Stimulated activated CD8-positive, alpha-beta memory T cell treated with anti-CD3 and anti-CD28 coated beads, Interleukin-4, amount 100 ng/mL, for 1 hour (primary cell): ENCODE measurements around the gene PITRM1.
"Not testable (repeated sequence)": the region's sequence is repeated elsewhere in the genome, so short reads cannot be mapped to it uniquely, and the experiment has no call there.

Source experiments
- DNase-seq, 2 donors: peaks; one replicate each; pipeline ENCODE4 v3.0.0-alpha.2; 2020; ENCODE audit warnings: low read depth in 2 of 2, low spot score in 1 of 2

The PITRM1 gene

GRCh38 chr10:3123571-3124411, 48.8 kb downstream of the PITRM1 start:
- no peak for DNase-seq

GRCh38 chr10:3122486-3123205, 49.9 kb downstream of the PITRM1 start:
- no peak for DNase-seq

GRCh38 chr10:3122034-3122433, 50.5 kb downstream of the PITRM1 start:
- DNase-seq = no peak

GRCh38 chr10:3119796-3120459, 52.7 kb downstream of the PITRM1 start:
- no peak for DNase-seq

GRCh38 chr10:3118641-3119091, 53.9 kb downstream of the PITRM1 start:
- DNase-seq = no peak

GRCh38 chr10:3117486-3117885, 55.1 kb downstream of the PITRM1 start:
- DNase-seq = no peak

GRCh38 chr10:3116508-3117100, 56.0 kb downstream of the PITRM1 start:
- DNase-seq = no peak

GRCh38 chr10:3115685-3116084, 56.9 kb downstream of the PITRM1 start:
- DNase-seq = no peak

- no peak for DNase-seq
Observed at GRCh38 chr10:3113343-3113720, 59.2 kb downstream of the PITRM1 start.

GRCh38 chr10:3111621-3112163, 60.9 kb downstream of the PITRM1 start:
- DNase-seq = no peak

- no peak for DNase-seq
Observed at GRCh38 chr10:3110782-3111620, 61.6 kb downstream of the PITRM1 start.

- DNase-seq = no peak
Observed at GRCh38 chr10:3109633-3110032, 62.9 kb downstream of the PITRM1 start.

- no peak for DNase-seq
Observed at GRCh38 chr10:3109196-3109595, 63.4 kb downstream of the PITRM1 start.

- no peak for DNase-seq
Observed at GRCh38 chr10:3108575-3109105, 63.9 kb downstream of the PITRM1 start.

- DNase-seq = no peak
Observed at GRCh38 chr10:3108033-3108432, 64.5 kb downstream of the PITRM1 start.

- no peak for DNase-seq
Observed at GRCh38 chr10:3107426-3107961, 65.1 kb downstream of the PITRM1 start.

GRCh38 chr10:3106928-3107425, 65.6 kb downstream of the PITRM1 start:
- DNase-seq = no peak

GRCh38 chr10:3106328-3106727, 66.3 kb downstream of the PITRM1 start:
- not testable (repeated sequence) for DNase-seq

GRCh38 chr10:3105905-3106304, 66.7 kb downstream of the PITRM1 start:
- DNase-seq = no peak

- DNase-seq = no peak
Observed at GRCh38 chr10:3105166-3105565, 67.4 kb downstream of the PITRM1 start.
